Gastrocnemius medialis (tissue), 4 donors: ENCODE results near the gene SLC2A4RG. TPM values are rescaled to one million over a fixed set of nuclear protein-coding genes. Genes with fewer than 3 reads are reported as not detected.
A peak's percentile ranks its signal among the peaks of the same experiment; 100 is the strongest.

Source experiments
- ATAC-seq, 2 donors: fragments of 150-250 bp; one replicate each; pipeline ENCODE4 v1.9.1; 2016
- DNase-seq, 2 donors: peaks; one replicate each; pipeline ENCODE4 v3.0.0-alpha.2; 2019
- H3K27ac ChIP-seq, 4 donors: fragments of 200-600 bp; sonication (generic); 1 replicate in 1 of 4; 2 replicates in 3 of 4; pipeline ENCODE4 v1.5.1; 2016 to 2018; ENCODE audit warnings: mild to moderate bottlenecking in 2 of 4, moderate library complexity in 1 of 4
- H3K27me3 ChIP-seq, 3 donors: fragments of 200-600 bp; sonication (generic) in 2 of 3; 1 replicate in 1 of 3; 2 replicates in 2 of 3; pipeline versions ENCODE4 v1.5.1 to v1.6.0; 2016 to 2019; ENCODE audit warnings: mild to moderate bottlenecking in 1 of 3, moderate library complexity in 1 of 3
- H3K36me3 ChIP-seq, 2 donors: fragments of 200-600 bp; sonication (generic) in 1 of 2; one replicate each; pipeline ENCODE4 v1.5.1; 2017 to 2018
- H3K4me1 ChIP-seq, 2 donors: fragments of 200-600 bp; sonication (generic) in 1 of 2; one replicate each; pipeline ENCODE4 v1.5.1; 2016 to 2017; ENCODE audit warnings: mild to moderate bottlenecking in 2 of 2
- H3K4me3 ChIP-seq, 4 donors: fragments of 200-600 bp; sonication (generic) in 3 of 4; 1 replicate in 1 of 4; 2 replicates in 3 of 4; pipeline ENCODE4 v1.5.1; 2016 to 2019; ENCODE audit warnings: mild to moderate bottlenecking in 2 of 4
- H3K9me3 ChIP-seq, 3 donors: fragments of 200-600 bp; sonication (generic) in 2 of 3; 1 replicate in 1 of 3; 2 replicates in 2 of 3; pipeline ENCODE4 v1.5.1; 2016 to 2019
- CTCF ChIP-seq, 5 experiments: fragments of 450-650 bp in 3 of 5; fragments of 200-600 bp in 2 of 5; sonication (generic) in 2 of 5; IDR thresholded peaks in 4 of 5; conservative IDR thresholded peaks in 1 of 5; 1 replicate in 4 of 5; 2 replicates in 1 of 5; pipeline ENCODE4 v1.5.1; 2016 to 2019; ENCODE audit warnings: antibody characterized with exemption in 5 of 5, mild to moderate bottlenecking in 3 of 5, moderate library complexity in 3 of 5
- POLR2A ChIP-seq, 2 donors: fragments of 450-650 bp; IDR thresholded peaks; one replicate each; pipeline ENCODE4 v1.6.1; 2017; ENCODE audit warnings: antibody characterized with exemption in 2 of 2, mild to moderate bottlenecking in 2 of 2, moderate library complexity in 2 of 2
- in situ Hi-C, 4 donors: fragments of 200-750 bp; cut with MboI; loops; one replicate each; pipeline versions ENCODE4 v1.15.0 to v1.8.0; 2017; ENCODE audit warnings: low sequenced_read_pairs in 4 of 4
- intact Hi-C: fragments of 100-400 bp; cut with DNase I; formaldehyde crosslinking; loops from one replicate; pipeline ENCODE4 v1.15.1; 2023; ENCODE audit warnings: low total_unique reads
- total RNA-seq, 4 donors: library from RNA; depleted of rRNA; stranded (reverse); fragments of >200 nt; gene quantifications; one replicate each; pipeline versions ENCODE4 v1.1.0 to v1.2.3, GENCODE V29; 2016

Gene SLC2A4RG
- total RNA-seq, 4 donors from 2014 or later: 26.0 to 58.7 (median 39.1) TPM

- Histone ChIP-seq H3K27ac (peak overlapping the region in 3 of 4 donors; percentile 45 to 61 (median 45)), H3K36me3 (peaks cover 0 to 13% of the 10 kb centered on the region in 2 donors), H3K27me3 (no peaks in the 10 kb centered on the region), H3K4me3 (no peak overlapping the region), H3K4me1 (peaks cover 0 to 7% of the 10 kb centered on the region in 2 donors), H3K9me3 (no peaks in the 10 kb centered on the region)
- intact Hi-C loops (no loop called here), in situ Hi-C loops (no loop called here)
- ATAC-seq (peak in 1 of 2 donors; percentile 9), DNase-seq (no peak)
- TF ChIP-seq POLR2A (IDR thresholded peaks at IDR 0.05): no peak
- no peak for TF ChIP-seq CTCF (IDR thresholded peaks at IDR 0.05 in 4 of 5, conservative IDR thresholded peaks at IDR 0.05 in 1 of 5)
These were observed 52.1 kb downstream of the SLC2A4RG start for GRCh38 chr20:63791497-63792156.

- Histone ChIP-seq H3K27ac (peak overlapping the region; percentile 13 to 61 (median 38)), H3K4me1 (no peaks in the 10 kb centered on the region), H3K36me3 (peaks cover 0 to 13% of the 10 kb centered on the region in 2 donors), H3K9me3 (no peaks in the 10 kb centered on the region), H3K4me3 (no peak overlapping the region), H3K27me3 (no peaks in the 10 kb centered on the region)
- DNase-seq (no peak), ATAC-seq (no peak)
- TF ChIP-seq POLR2A (IDR thresholded peaks at IDR 0.05): no peak
- TF ChIP-seq CTCF (IDR thresholded peaks at IDR 0.05 in 4 of 5, conservative IDR thresholded peaks at IDR 0.05 in 1 of 5): no peak
- intact Hi-C loops (no loop called here), in situ Hi-C loops (no loop called here)
These were observed 53.3 kb downstream of the SLC2A4RG start for GRCh38 chr20:63792866-63793265.

Other genes starting within 250 kb of the SLC2A4RG start
- gene EEF1A2, start 240.7 kb upstream of the SLC2A4RG start, total RNA-seq: 1,000 to 10,000 TPM; 1,736 to 2,603 (median 2,395) TPM
- 100 to 1,000 TPM in 1 of 4 donors, 10 to 100 TPM in 3; 50.2 to 207 (median 76.1) TPM for gene PPDPF, start 219.0 kb upstream of the SLC2A4RG start, total RNA-seq
- gene PTK6, start 202.4 kb upstream of the SLC2A4RG start, total RNA-seq: under 1 TPM in 1 of 4 donors, not detected in 3; 0.36 TPM
- gene SRMS, start 192.0 kb upstream of the SLC2A4RG start, total RNA-seq: not detected
- gene FNDC11, start 185.6 kb upstream of the SLC2A4RG start, total RNA-seq: under 1 TPM in 1 of 4 donors, not detected in 3; 0.13 TPM
- gene HELZ2, start 165.5 kb upstream of the SLC2A4RG start, total RNA-seq: 1 to 10 TPM; 1.7 to 6.2 (median 3.6) TPM
- gene GMEB2, start 112.7 kb upstream of the SLC2A4RG start, total RNA-seq: 10 to 100 TPM in 1 of 4 donors, 1 to 10 TPM in 3; 6.1 to 14.3 (median 6.8) TPM
- 1 to 10 TPM in 1 of 4 donors, under 1 TPM in 3; 0.51 to 1.9 (median 0.88) TPM for gene STMN3, start 86.4 kb upstream of the SLC2A4RG start, total RNA-seq
- gene RTEL1, start 81.5 kb upstream of the SLC2A4RG start, total RNA-seq: 1 to 10 TPM; 2.4 to 9.1 (median 6.0) TPM
- gene TNFRSF6B, start 43.1 kb upstream of the SLC2A4RG start, total RNA-seq: 1 to 10 TPM; 1.2 to 4.8 (median 3.1) TPM
- 10 to 100 TPM; 26.9 to 35.1 (median 27.8) TPM for gene ARFRP1, start 31.8 kb upstream of the SLC2A4RG start, total RNA-seq
- 10 to 100 TPM; 13.4 to 20.8 (median 15.5) TPM for gene ZGPAT, start 31.7 kb upstream of the SLC2A4RG start, total RNA-seq
- 1 to 10 TPM; 2.0 to 6.3 (median 4.1) TPM for gene LIME1, start 3.1 kb upstream of the SLC2A4RG start, total RNA-seq
- 1 to 10 TPM; 4.3 to 7.1 (median 5.6) TPM for gene ZBTB46, start 91.5 kb downstream of the SLC2A4RG start, total RNA-seq
- not detected for gene ABHD16B, start 121.7 kb downstream of the SLC2A4RG start, total RNA-seq
- gene TPD52L2, start 125.5 kb downstream of the SLC2A4RG start, total RNA-seq: 10 to 100 TPM; 57.7 to 92.4 (median 59.8) TPM
- 10 to 100 TPM; 18.5 to 26.4 (median 22.5) TPM for gene DNAJC5, start 155.3 kb downstream of the SLC2A4RG start, total RNA-seq
- gene UCKL1, start 216.6 kb downstream of the SLC2A4RG start, total RNA-seq: 10 to 100 TPM; 22.0 to 46.4 (median 27.1) TPM
- gene ZNF512B, start 230.2 kb downstream of the SLC2A4RG start, total RNA-seq: 10 to 100 TPM in 1 of 4 donors, 1 to 10 TPM in 3; 5.7 to 10.9 (median 8.8) TPM
- gene SAMD10, start 239.9 kb downstream of the SLC2A4RG start, total RNA-seq: 1 to 10 TPM in 2 of 4 donors, under 1 TPM in 1, not detected in 1; 0.24 to 1.9 (median 1.0) TPM
- 10 to 100 TPM; 39.3 to 68.4 (median 47.7) TPM for gene PRPF6, start 241.4 kb downstream of the SLC2A4RG start, total RNA-seq